Effector CD8-positive, alpha-beta T cell (primary cell): ENCODE results near the gene SULF2.

Experiments
- DNase-seq: peaks from one replicate; lab custom pipeline; 2025; lab: John Stamatoyannopoulos, UW

The SULF2 gene

GRCh38 chr20:47762699-47763268 lies 22.5 kb downstream of the SULF2 start:
- no peak for DNase-seq

DNA sequence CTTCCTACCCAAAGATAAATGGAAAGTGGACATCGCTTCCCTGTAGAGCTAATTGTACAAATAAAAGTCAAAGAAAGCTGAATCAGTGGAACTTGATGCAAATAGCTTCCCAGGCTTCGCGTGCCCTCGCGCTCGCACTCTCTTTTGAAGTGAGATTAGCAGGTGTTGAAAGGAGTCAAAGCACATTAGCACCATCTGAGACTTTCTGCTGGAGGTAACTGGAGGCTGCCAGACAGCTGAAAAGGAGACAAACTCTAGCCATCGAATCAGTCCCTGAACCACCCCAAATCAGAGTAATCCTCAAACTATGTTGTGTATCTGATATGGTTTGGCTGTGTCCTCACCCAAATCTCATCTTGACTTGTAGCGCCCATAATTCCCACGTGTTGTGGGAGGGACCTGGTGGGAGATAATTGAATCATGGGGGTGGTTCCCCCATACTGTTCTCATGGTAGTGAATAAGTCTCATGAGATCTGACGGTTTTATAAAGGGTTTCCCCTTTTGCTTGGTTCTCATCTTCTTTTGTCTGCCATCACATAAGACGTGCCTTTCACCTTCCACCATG lies 23.7 kb downstream of the SULF2 start:
- no peak for DNase-seq

DNA sequence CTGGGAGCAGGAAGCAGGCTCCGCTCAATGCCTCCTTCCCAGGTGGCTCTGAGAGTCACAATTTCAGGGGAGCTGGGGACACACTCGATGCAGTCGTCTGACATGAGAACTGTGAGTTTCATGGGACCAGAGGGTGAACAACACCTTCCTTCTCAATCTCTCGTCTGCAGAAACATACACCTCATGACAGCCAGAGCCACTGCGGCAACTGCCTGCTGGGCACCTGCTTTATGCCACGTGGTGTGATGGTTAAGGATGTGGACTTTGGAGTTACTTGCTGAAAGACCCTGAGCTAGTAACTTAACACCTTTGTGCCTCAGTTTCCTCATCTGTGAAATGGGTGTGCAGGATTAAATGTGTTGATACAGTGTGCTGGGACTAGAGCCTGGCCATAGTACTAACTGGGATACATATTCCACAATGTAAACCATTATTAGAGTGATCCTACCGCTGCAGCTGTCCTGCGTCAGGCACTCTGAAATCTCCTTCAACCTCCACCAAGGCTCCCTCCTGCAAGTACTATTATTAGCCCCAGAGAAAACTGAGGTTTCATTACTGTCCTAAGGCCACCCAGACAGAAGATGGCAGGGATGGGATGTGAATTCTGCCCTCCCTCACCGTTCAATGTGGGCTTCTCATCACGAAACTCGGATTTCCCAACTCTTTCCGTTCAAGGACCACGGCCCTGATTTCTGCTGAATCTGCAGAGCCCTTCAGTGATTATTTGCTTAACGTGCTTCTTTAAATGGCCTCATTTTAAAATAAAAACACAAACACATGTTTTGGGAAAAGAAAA lies 24.4 kb downstream of the SULF2 start:
- no peak for DNase-seq

DNA sequence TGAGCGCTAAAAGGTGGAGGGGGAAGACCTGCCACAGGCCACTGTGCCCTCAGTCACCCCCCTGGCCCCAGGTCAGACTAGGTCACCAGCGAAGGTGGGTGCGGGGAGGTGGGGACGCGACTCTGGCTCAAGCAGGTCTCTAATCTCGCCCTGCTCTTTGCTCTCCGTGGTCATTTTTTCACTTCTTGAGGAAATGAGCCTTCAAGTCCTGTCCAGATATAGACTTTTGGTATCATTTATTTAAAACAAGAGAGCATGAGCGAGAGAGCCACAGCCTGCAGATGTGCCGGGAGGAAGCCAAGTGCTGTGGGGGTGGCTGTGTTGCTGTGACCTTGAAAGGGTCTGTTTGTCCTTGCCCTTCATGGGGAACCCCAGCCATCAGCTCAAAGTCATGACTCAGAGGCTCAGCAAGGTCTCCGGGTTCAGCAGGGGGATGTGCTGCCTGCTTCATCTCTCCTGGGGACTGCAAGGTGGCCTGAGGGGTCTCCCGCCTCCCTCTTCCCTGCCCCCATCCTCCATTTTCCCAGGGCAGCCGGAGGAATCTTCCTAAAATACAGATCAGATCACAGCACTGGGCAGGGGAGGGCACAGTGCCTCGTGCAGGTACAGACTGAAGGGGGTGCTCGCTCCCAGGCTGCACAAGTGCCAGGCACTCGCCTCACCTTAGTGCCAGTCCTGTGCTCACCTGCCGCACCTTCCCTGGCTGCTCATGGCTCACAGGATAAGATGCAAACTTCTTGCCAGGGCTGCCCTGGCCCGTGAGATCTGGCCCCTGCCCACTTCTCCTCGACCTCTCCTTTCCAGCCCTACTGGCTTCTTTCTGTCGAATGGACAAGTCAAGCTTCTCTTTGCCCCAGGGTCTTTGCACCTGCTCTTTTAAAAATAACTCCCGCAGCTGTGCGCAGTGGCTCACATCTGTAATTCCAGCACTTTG lies 26.5 kb downstream of the SULF2 start:
- no peak for DNase-seq

- no peak for DNase-seq
Observed at GRCh38 chr20:47757145-47758035, 27.9 kb downstream of the SULF2 start.

- no peak for DNase-seq
Observed at GRCh38 chr20:47754946-47755652, 30.2 kb downstream of the SULF2 start.

DNA sequence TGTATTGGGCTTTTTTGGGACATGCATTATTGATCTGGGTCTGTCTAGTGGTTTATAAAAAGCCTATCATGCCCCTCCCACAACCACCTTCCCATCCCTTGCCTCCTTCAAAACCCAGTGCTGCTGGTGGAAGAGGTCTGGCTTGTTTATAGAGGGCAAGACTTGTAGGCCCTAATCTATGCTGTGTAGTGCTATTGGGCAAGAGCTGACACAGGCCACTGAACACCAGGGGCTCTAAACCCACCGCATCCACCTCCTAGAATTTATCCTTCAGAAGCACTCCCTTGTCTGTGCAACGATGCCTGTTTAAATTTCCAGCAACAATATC lies 30.9 kb downstream of the SULF2 start:
- DNase-seq, result no peak

DNA sequence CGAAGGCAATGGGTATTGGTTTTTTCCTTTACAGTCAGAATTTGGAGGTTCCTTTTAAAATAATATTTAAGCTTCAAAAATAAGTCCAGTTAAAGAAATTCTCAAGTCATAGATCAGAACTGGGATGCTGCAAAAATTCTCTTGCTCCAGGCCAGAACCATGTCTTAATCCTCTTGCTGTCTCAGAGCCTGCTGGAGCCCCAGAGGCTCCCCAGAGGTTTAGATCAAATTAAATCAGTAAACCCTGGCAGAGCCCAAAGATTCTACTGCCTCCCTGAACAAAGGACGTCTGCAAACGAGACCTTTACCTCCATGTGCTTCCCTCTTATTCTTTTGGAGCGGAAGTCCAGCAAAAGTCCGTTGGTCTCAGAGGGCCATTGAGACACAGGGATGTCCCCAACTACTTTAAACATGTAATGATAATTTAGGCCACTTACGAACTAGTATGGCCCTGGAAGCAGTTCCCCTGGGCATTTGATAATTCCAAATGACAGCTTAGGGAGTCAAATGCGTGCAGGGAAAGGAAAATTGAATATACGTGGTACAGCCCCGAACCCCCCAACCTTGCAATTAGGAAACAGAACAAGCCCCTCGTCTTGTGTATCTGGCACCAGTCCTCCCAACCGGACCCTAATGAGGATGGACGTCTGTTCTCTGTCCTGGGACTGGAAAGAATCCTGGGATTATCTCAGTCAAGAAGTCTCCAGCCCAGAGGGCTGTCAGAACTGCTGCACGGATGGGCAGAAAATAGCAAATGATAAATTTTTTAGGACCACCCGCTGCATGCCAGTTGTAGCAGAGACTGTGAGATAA lies 31.5 kb downstream of the SULF2 start:
- DNase-seq, result no peak

- DNase-seq, result no peak
Observed at GRCh38 chr20:47751449-47751848, 33.8 kb downstream of the SULF2 start.

DNA sequence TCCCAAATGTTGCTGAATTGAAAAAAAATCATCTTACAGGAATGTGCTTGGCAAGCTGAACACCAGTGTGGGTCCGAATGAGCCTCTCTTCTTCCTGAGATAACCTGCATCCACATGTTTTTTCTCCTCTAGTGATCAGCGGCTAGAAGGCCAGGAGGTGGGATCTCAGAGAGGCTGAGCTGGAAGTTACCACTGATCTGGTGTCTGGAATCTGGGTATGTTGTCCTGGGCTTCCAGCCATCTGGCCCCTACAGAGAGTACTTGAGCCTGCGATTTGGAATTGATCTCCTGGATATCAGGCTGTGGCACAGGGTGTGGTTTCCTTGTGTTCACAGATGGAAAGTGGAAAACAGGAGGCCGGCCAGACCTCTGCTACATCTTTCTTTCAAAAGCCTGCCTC lies 35.9 kb downstream of the SULF2 start:
- no peak for DNase-seq

DNA sequence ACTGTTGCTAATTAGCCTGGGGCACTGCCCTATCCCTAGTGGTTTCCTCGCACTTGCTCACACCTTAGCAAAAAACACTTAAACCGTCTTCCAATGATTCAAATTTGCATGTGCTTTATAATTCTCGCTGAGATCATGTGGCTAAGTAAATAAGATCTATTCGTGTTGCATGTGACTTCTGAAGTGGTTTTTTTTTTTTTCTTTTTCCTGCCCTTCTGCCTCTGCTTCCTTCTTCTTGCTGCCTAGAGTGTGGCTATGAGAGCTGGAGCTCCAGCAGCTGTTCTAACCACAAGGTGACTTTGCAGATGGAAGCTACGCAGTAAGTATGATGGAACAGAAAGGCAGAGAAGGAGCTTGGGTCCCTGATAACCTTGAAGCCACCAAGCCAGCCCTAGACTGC lies 36.5 kb downstream of the SULF2 start:
- DNase-seq, result no peak

DNA sequence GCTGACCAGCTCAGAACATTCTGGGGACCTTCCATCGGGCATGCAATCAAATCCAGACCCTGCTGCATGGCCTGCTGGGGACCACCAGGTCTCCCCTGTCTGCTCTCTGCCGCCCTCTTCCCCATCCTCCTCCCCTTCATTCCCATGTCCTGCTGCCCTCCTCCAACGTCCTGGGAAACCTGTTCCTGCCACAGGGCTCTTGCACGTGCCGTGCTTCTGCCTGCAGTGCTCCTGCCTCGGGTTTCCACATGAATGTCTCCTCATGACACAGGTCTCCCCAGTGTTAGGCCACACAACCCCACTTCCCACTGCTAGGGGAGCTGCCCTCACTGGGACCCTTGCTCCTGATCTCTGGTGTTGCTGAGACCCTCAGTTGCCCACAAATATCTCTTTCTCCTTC lies 37.2 kb downstream of the SULF2 start:
- no peak for DNase-seq

DNA sequence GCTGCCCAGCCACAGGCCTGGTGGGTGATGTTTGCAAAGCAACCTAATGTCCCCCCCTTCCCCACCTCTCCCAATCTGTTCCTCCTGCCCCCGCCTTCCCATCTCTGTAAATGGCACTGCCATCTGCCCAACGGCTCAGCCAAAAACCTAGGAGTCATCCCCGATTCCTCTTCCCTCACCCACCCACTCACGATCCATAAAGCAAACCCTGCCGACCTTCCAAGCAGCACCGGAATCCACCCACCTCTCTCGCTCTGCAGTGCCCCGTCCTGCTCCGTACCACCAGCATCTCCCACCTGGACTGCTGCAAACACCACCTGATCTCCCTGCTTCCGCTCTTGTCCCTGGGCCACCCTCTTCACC lies 37.6 kb downstream of the SULF2 start:
- no peak for DNase-seq

DNA sequence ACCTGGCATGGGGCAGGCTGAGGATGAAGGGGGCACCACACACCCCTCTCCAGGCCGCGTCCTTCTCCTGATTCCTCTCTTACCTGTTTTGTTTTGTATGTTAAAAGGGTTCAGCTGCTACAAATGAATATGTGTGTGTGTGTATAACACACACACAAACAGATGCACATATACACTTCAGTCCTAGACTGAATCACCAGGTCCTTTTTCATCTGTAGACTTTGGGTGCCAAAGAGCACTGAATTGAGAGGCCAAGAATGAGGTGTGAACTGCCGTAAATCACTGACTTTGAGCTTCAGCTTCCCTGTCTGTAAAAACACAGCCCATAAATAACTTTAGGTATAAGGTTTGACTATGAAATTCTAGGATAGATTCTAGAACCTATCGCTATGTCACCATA lies 40.5 kb downstream of the SULF2 start:
- no peak for DNase-seq

DNA sequence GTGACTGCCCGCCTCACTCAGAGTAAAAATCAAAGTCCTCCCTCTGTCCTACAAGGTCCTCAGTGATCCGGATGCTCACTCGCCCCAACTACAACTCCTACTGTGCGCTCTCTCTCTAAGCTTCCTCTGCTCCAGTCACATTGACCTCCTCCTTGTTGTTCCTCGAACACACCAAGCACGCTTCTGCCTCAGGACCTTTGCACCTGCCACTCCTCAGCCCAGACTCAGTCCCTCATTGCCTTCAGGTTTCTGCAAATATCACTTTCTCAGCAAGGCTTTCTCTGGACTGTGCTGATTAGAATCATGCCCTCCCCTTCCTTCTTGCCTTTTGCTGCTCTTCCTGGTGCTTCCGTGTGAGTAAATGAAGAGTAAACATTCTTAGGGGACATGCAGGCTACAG lies 41.6 kb downstream of the SULF2 start:
- no peak for DNase-seq

DNA sequence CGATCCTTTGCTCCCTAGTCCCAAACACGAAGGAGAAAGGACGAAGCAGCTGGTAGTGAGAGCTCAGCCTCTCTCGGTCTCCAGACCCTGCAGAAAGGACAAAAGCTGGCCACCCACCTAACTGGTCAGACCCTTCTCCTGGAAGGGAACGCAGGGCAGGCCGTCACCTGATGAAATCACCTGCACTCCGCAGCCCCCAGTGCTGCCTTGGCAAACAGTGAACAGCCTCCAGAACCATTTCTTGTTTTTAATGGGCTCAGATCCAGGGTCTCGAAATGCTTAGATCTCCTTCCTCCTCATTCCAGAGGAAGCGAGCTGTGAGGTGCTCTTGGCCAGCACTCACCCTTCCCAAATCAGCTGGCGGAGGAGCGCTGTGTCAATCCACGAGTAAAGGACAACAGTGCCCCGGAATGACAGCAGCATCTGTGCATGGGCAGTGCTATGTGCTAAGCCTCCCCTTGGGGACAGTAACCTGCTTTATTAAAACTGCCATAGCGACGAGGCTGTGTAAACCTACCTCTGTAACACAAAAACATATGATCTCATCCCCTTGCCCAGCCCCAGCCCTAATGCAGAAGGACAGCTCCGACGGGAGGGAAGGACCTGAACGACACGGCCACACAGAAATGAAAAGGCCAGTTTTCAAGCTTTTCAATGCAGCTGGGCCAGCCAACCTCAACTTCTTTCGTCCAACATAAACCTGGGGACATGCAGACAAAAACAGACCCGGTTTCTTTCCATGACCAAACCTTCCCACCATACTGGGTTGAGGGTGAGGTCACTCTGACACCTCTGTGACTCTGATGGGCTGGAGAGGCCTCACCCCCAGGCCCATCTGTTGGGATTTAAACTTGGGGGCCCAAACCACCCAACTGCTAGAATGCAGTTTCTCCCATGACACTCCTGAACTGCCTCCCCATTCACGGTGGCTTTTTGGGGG lies 43.3 kb downstream of the SULF2 start:
- DNase-seq, result no peak

DNA sequence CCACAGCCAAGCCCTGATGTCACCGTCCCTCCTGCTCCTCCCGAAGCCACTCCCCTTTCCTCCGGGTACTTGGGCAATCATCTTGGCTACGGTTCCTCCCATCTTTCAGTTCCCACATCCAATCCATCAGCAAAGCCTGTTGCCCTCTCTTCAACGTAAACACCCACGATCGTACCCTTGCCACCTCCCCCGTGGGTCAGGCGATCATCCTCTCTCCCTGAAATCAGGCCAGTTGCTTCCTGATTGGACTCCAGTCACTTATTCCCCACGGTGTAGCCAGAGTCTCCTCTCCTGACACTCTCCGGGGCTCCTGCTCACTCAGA lies 44.5 kb downstream of the SULF2 start:
- no peak for DNase-seq

DNA sequence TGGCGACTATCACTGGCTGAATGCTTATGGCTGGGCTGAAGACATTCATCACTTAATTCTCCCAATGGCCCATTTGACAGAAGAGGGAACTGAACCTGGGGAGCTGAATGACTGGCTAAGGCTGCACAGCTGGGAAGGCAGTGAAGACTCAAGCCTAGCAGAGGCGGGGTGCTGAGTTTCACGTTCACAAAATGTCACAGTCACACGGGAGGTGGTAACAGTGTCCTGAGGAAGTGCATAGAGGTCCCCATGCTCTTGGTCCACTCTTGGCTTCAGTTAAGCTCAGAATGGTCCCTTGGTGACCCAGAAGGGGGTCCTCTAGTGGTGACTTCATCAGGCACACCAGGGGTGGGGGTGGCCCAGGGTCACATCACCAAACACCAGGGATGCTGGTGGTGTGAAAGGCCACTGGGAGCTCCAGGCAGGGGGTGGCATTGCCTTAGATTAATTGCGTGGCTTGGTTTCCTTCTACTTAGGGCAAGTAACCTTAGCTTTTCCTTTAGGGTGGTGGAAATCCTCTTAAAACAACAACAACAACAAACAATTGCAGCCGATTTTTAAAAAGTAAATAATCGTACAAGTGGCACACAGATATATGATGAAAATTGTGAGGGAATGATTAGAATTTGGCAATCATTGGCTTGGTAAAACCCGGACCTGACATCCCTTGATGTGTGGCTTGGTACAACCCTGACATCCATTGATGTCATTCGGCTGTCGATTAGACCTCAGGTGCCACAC lies 45.0 kb downstream of the SULF2 start:
- no peak for DNase-seq
